ENCODE measurements around the gene CA5A. TPM values are rescaled to one million over a fixed set of nuclear protein-coding genes. Genes with fewer than 3 reads are reported as not detected.

CA5A gene
- total and polyA plus RNA-seq, 2 of the 13 experiments (the other 11 are each of a cell fraction or from before 2014, with no cell fraction given), result 66.8 to 106 TPM

DNA sequence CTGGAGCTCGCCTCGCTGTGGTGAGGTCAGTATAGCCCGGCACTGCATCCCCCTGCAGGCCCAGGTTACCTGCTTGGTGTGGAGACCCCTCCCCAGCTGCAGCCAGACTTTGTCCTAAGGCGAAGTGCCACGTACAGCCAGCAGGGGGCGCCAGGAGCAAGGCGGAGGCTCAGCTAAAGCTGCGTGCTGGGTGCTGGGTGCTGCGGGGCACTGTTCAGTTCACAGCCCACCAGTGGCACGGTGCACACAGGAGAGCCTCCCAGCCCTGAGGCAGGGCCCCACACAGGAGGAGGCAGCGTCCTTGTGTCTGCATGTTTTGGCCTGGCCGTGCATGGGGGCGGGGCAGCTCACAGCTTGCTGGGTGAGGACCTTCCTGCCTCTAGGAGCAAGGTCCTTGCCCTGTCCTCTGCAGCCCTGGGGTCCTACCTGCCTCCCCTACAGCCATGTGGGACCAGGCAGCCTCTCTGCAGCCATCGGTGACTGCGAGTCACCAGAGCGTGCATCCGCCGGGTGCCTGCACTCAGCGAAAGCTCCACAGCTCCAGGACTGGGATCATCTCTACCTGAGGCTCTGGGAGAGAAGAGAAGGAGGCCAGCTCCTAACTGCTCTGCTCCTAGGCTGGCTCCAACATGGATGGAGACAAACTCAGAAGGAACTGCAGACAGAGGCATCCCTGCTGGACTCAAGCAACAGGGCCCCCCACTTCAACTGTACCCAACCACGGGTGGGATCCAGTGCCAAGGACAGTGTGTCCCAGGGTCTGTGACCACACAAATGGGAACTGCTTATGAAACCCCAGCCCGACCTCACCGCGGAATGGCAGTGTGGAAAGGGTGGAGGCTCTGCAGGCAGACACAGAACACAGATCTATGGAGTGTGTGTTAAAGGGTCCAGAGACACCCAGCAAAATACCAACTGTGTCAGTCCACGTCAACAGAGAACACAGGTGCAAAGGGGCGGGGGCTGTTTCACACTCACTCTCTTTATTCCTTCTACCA lies 86.0 kb downstream of the CA5A start (continued):
- 0 out of 2 replicates have a peak, but pooled peaks have one; percentile 49 for TF ChIP-seq ZFP1 (CRISPR knock-in tag; IDR thresholded peaks at IDR 0.05)
- TF ChIP-seq, protein P1, sequence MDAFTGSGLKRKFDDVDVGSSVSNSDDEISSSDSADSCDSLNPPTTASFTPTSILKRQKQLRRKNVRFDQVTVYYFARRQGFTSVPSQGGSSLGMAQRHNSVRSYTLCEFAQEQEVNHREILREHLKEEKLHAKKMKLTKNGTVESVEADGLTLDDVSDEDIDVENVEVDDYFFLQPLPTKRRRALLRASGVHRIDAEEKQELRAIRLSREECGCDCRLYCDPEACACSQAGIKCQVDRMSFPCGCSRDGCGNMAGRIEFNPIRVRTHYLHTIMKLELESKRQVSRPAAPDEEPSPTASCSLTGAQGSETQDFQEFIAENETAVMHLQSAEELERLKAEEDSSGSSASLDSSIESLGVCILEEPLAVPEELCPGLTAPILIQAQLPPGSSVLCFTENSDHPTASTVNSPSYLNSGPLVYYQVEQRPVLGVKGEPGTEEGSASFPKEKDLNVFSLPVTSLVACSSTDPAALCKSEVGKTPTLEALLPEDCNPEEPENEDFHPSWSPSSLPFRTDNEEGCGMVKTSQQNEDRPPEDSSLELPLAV (CRISPR knock-in tag; conservative IDR thresholded peaks at IDR 0.05; ENCODE audit: low read depth), result no peak
- TF ChIP-seq ZFAT (CRISPR knock-in tag; conservative IDR thresholded peaks at IDR 0.05), result no peak
- no peak for TF ChIP-seq ZNF615 (CRISPR knock-in tag; IDR thresholded peaks at IDR 0.05; ENCODE audit: borderline replicate concordance)

GRCh38 chr16:87849419-87850008 lies 86.8 kb downstream of the CA5A start:
- Histone ChIP-seq H3K4me3 (replicated peaks in 1 of 3; ENCODE audit: insufficient read depth in 1 of 3, low read depth in 2 of 3, low read length in 3 of 3) (no peak overlapping the region), H3K9ac (ENCODE audit: insufficient read depth, low read depth, low read length) (peak overlapping the region; percentile 79), H3K27me3 (ENCODE audit: control insufficient read depth in 1 of 2, insufficient read depth in 2 of 2, low read length in 2 of 2) (no peaks in the 10 kb centered on the region), H3K4me2 (ENCODE audit: low read depth, low read length) (0 out of 2 replicates have a peak overlapping the region, but pooled peaks have one; percentile 73), H3K9me3 (ENCODE audit: low read length) (no peaks in the 10 kb centered on the region), H3K27ac (ENCODE audit: extremely low read length, insufficient read depth, low read length) (peak overlapping the region; percentile 98), H3K79me2 (ENCODE audit: insufficient read depth, low read length) (peaks cover 80% of the 10 kb centered on the region), H3K36me3 (replicated peaks in 1 of 2; ENCODE audit: control insufficient read depth in 1 of 2, insufficient read depth in 2 of 2, low read length in 2 of 2) (peaks cover 34 to 57% of the 10 kb centered on the region in 2 experiments), H2AFZ (ENCODE audit: low read length) (no peak overlapping the region), H3K4me1 (ENCODE audit: insufficient read depth, low read length) (peaks cover 99% of the 10 kb centered on the region), H4K20me1 (ENCODE audit: insufficient read depth, low read length) (no peaks in the 10 kb centered on the region; the same call in 1 of the 2 replicates)
- POLR2A ChIA-PET, result interaction anchor here (0.8 to 9.4 kb wide), 14 partner anchors 8 to 87 kb away, joined by 3 to 399 read pairs (median 7); partner anchors contain the start of genes CA5A, KLHDC4 and SLC7A5
- DNase-seq (ENCODE audit: low spot score), result no peak
- intact Hi-C loops (cut with micrococcal nuclease; ENCODE audit: unreplicated experiment), result loop anchor here (1.0 to 10.0 kb wide), 4 partner anchors 22 to 465 kb away; partner anchors contain the start of gene FBXO31
- 88% methylated on average over 12 of the region's 16 CpGs for WGBS (ENCODE audit: low lambda C conversion rate)
- no peak for FAIRE-seq
- no TSS peak for BruUV-seq (replicated peaks)
- no peak for ATAC-seq
- CTCF ChIA-PET (ENCODE audit: low intra/inter-chr PET ratio, low total read pairs), result interaction anchor here (1.5 to 5.4 kb wide), 3 partner anchors 17 to 71 kb away, joined by 8 to 47 read pairs (median 38); no protein-coding TSS in a partner anchor
- in situ Hi-C loops (cut with HindIII; ENCODE audit: extremely low pct_ligation_motif_present, low pct_unique_long_range_greater_than_20kb), result loop anchor here (5.0 to 25.0 kb wide), 2 partner anchors 72 to 462 kb away; partner anchors contain the start of genes FBXO31 and MAP1LC3B
- no peak for TF ChIP-seq PBX2 (CRISPR knock-in tag; IDR thresholded peaks at IDR 0.05)
- 0 out of 2 replicates have a peak, but pooled peaks have one; percentile 34 for TF ChIP-seq ZNF572 (CRISPR knock-in tag; IDR thresholded peaks at IDR 0.05)
- TF ChIP-seq ZNF44 (CRISPR knock-in tag; IDR thresholded peaks at IDR 0.05), result peak; percentile 42; the same call in 1 of the 2 replicates
- no peak for TF ChIP-seq RELA (CRISPR knock-in tag; IDR thresholded peaks at IDR 0.05)
- TF ChIP-seq NFE2 (CRISPR knock-in tag; IDR thresholded peaks at IDR 0.05), result no peak
- TF ChIP-seq HINFP (CRISPR knock-in tag; IDR thresholded peaks at IDR 0.05; ENCODE audit: low read depth), result no peak
- TF ChIP-seq KDM4B (CRISPR knock-in tag; IDR thresholded peaks at IDR 0.05), result no peak
- TF ChIP-seq GATA4 (IDR thresholded peaks at IDR 0.05; ENCODE audit: borderline replicate concordance, low read depth), result no peak
- TF ChIP-seq, protein P2, sequence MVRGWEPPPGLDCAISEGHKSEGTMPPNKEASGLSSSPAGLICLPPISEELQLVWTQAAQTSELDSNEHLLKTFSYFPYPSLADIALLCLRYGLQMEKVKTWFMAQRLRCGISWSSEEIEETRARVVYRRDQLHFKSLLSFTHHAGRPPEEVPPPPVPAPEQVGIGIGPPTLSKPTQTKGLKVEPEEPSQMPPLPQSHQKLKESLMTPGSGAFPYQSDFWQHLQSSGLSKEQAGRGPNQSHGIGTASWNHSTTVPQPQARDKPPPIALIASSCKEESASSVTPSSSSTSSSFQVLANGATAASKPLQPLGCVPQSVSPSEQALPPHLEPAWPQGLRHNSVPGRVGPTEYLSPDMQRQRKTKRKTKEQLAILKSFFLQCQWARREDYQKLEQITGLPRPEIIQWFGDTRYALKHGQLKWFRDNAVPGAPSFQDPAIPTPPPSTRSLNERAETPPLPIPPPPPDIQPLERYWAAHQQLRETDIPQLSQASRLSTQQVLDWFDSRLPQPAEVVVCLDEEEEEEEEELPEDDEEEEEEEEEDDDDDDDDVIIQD (CRISPR knock-in tag; IDR thresholded peaks at IDR 0.05; ENCODE audit: low read depth), result no peak
- TF ChIP-seq PRPF4 (IDR thresholded peaks at IDR 0.05; ENCODE audit: low read depth, low read length, poor library complexity, severe bottlenecking), result peak; percentile 84
- no peak for TF ChIP-seq KMT2A (CRISPR knock-in tag; IDR thresholded peaks at IDR 0.05)
